ENCODE data around the gene MYOM3.

DNA sequence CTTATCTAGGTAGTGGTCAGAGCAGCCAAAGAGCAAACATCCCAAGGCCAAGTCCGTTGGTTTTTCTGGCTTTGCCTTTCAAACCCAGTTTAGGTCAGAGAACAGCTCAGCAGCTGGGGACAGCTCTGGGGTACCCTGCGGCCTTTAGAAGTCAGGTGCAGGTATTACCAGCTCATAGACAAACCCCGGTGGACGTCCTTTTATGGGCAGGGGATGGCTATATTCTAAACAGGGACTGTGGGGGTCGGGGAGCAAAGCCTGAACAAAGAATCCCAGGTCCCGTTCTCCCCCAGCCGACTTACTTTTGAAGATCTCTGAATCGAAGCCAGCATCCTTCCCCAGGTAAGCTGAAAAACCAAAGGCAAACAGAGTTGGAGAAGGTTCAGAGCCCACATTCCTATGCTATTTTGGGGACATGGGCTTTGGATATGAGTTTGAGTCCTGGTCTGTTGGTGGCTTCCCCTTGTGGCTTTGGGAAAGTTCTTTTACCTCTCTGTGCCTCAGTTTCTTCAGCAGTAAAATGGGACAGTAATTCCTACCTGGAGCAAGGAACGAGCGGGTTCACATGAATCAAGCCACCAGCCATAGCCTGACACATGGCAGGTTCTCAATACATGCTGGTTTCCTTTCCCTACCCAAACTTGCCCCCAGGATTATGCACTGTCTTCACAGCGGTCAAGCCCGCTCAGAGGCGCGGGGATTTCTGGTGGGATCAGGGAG, 16.6 kb downstream of the MYOM3 start:
- no peak for TF ChIP-seq EZH2 (IDR thresholded peaks at IDR 0.05; ENCODE audit: borderline replicate concordance, low read depth, low read length, poor library complexity, severe bottlenecking)
- TF ChIP-seq, protein P1, sequence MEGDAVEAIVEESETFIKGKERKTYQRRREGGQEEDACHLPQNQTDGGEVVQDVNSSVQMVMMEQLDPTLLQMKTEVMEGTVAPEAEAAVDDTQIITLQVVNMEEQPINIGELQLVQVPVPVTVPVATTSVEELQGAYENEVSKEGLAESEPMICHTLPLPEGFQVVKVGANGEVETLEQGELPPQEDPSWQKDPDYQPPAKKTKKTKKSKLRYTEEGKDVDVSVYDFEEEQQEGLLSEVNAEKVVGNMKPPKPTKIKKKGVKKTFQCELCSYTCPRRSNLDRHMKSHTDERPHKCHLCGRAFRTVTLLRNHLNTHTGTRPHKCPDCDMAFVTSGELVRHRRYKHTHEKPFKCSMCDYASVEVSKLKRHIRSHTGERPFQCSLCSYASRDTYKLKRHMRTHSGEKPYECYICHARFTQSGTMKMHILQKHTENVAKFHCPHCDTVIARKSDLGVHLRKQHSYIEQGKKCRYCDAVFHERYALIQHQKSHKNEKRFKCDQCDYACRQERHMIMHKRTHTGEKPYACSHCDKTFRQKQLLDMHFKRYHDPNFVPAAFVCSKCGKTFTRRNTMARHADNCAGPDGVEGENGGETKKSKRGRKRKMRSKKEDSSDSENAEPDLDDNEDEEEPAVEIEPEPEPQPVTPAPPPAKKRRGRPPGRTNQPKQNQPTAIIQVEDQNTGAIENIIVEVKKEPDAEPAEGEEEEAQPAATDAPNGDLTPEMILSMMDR (conservative IDR thresholded peaks at IDR 0.05; ENCODE audit: low read depth, low read length) = no peak

Data from A673 (cell line).